PC-3 (cell line): Measurements from ENCODE around the gene SLC5A9.

Experiments used
- EZH2 ChIP-seq: fragments of 300-600 bp; sonication (generic); IDR thresholded peaks from one replicate; pipeline ENCODE4 v1.6.1; 2017; ENCODE audit warnings: antibody characterized with exemption, mild to moderate bottlenecking, low read length; ENCODE audit not compliant: unreplicated experiment
- EZH2phosphoT487 ChIP-seq: fragments of 300-600 bp; sonication (generic); IDR thresholded peaks from 2 replicates; pipeline ENCODE4 v1.6.1; 2018; ENCODE audit warnings: mild to moderate bottlenecking, antibody characterized with exemption, low read length, borderline replicate concordance
- TF ChIP-seq, protein P1 (sequence below): fragments of 300-600 bp; sonication (generic); conservative IDR thresholded peaks from 2 replicates; pipeline ENCODE4 v1.5.1; 2017; ENCODE audit warnings: antibody characterized with exemption, low read depth, mild to moderate bottlenecking, low read length

DNA sequence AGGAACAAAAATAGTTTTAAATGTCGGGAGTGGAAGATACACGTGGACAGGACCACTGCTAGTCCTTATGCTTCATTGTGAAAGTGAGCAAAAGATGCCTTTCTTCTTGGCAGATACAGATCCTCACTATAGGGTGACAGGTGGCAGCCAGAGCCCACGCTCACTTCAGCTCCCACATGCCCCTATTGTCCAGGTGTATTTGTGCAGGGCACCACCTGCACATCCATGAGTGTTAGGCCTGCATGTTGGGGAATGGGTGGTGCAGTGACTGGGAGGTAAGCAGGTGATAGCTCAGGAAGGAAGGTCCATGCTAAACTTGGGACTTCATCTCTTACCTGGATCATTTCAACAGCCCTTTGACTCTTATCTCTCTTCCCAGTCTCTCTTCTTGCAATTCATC, 27.4 kb downstream of the SLC5A9 start:
- TF ChIP-seq, protein P1, sequence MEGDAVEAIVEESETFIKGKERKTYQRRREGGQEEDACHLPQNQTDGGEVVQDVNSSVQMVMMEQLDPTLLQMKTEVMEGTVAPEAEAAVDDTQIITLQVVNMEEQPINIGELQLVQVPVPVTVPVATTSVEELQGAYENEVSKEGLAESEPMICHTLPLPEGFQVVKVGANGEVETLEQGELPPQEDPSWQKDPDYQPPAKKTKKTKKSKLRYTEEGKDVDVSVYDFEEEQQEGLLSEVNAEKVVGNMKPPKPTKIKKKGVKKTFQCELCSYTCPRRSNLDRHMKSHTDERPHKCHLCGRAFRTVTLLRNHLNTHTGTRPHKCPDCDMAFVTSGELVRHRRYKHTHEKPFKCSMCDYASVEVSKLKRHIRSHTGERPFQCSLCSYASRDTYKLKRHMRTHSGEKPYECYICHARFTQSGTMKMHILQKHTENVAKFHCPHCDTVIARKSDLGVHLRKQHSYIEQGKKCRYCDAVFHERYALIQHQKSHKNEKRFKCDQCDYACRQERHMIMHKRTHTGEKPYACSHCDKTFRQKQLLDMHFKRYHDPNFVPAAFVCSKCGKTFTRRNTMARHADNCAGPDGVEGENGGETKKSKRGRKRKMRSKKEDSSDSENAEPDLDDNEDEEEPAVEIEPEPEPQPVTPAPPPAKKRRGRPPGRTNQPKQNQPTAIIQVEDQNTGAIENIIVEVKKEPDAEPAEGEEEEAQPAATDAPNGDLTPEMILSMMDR: peak; percentile 28; the same call in 1 of the 2 replicates
- TF ChIP-seq EZH2phosphoT487 (no peak), EZH2 (no peak)
